Measurements from ENCODE around the gene PRKAG2.

Gene PRKAG2

DNA sequence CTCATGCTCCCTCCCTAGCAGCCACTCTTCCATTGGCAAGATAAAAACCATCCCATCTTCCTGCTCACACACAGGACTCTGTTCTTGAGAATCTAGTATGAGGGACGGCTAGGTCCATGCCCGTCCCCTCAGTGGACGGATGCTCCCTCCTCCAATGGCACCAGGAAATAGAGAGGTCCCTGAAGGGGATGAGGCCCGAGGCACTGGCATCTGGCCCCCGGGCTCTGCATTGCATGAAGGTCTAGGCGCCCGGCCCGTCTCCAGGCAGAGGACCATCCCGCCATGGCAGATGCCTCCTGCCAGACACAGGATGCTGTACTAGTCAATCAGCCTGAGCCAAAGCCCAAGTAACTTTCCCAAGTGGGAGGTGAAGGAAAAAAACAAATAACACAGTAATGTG, 15.0 kb downstream of the PRKAG2 start:
- no peak for FAIRE-seq
- DNase-seq (ENCODE audit: insufficient read length, low spot score) = no peak
- TF ChIP-seq POLR2A (IDR thresholded peaks at IDR 0.05; ENCODE audit: low read depth, low read length) = no peak

DNA sequence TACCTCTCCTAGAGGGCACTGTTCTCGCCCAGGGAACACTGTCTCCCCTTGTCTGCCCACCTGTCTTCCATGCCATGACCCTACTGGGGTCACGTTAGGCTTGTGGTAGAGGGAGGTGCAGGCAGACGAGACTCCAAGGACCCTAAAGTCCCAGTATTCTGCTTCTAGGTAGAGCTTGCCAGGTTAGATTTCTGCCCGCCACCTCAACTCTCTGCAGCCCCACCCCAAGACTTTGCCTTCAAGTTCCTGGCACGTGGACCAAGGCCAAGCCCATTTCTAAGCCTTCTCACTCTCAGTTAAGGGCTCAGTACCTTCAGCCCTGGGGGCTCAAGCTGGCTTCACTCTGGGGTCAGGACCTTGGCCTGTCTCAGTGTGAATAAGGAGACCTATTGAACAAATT, 16.1 kb downstream of the PRKAG2 start:
- no peak for TF ChIP-seq POLR2A (IDR thresholded peaks at IDR 0.05; ENCODE audit: low read depth, low read length)
- FAIRE-seq (no peak), DNase-seq (ENCODE audit: insufficient read length, low spot score) (no peak)

DNA sequence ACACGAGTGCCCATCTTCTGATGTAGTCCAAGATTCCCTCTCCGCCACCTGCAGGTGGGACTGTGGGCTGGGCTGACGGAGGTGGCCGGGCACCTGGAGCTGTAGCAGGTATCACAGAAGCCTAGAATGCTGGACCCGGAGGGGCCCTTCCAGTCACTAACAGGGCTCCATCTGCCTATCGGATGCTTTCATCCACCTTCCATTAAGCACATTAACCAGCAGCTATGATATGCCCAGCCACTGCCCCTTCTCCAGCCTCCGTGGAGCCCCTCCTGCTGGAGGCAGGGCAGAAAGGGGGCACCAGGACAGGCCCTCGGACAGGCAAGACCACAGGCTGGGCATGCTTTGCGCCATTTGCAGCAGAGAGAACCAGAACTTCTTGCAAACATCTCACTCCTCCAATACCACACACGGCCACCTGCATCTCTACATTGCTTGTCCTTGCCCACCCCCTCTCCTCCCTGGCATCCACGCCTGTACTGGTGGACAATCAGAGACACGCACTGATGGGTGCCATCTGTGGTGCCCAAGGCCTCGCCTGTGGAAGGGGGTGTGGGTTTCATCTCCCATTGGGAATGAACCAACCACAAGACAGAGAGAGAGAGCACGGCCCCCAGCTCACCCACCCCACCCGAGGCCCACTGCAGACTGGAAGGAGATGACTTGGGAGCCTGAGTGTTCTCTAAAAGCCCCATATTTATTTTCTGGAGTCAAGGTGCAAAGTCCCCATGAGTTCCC, 16.8 kb downstream of the PRKAG2 start:
- TF ChIP-seq POLR2A (IDR thresholded peaks at IDR 0.05; ENCODE audit: low read depth, low read length) = no peak
- DNase-seq (ENCODE audit: insufficient read length, low spot score) (no peak), FAIRE-seq (no peak)

GRCh38 chr7:151859111-151859947, 17.6 kb downstream of the PRKAG2 start:
- FAIRE-seq (no peak), DNase-seq (ENCODE audit: insufficient read length, low spot score) (no peak)
- no peak for TF ChIP-seq POLR2A (IDR thresholded peaks at IDR 0.05; ENCODE audit: low read depth, low read length)

DNA sequence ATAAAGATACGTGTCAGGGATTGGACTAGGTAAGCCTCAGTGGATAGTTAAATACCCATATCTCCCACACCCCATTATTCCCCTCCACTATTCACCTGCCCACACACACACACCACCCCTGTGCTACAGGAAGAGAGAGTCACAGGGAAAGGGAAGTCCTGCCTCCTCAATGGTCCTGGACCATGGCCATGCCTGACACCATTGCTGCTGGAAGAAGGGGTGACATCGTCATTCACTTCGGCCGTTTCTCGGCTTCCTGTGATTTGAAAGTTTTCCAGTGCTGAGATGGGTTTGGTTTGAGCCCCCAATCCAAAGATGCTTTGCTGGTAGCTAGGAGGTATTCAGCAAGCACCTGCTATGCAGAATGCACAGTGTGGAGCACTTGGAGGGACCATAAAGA, 18.5 kb downstream of the PRKAG2 start:
- DNase-seq (ENCODE audit: insufficient read length, low spot score) (no peak), FAIRE-seq (no peak)
- TF ChIP-seq POLR2A (IDR thresholded peaks at IDR 0.05; ENCODE audit: low read depth, low read length) = no peak

GRCh38 chr7:151857866-151858450, 19.0 kb downstream of the PRKAG2 start:
- no peak for FAIRE-seq
- no peak for TF ChIP-seq POLR2A (IDR thresholded peaks at IDR 0.05; ENCODE audit: low read depth, low read length)
- DNase-seq (ENCODE audit: insufficient read length, low spot score) = no peak

- FAIRE-seq (no peak), DNase-seq (ENCODE audit: insufficient read length, low spot score) (no peak)
- no peak for TF ChIP-seq POLR2A (IDR thresholded peaks at IDR 0.05; ENCODE audit: low read depth, low read length)
Measured at GRCh38 chr7:151857412-151857811, 19.5 kb downstream of the PRKAG2 start.

GRCh38 chr7:151856516-151856915, 20.4 kb downstream of the PRKAG2 start:
- DNase-seq (ENCODE audit: insufficient read length, low spot score) (no peak), FAIRE-seq (no peak)
- no peak for TF ChIP-seq POLR2A (IDR thresholded peaks at IDR 0.05; ENCODE audit: low read depth, low read length)

- DNase-seq (ENCODE audit: insufficient read length, low spot score) (no peak), FAIRE-seq (no peak)
- no peak for TF ChIP-seq POLR2A (IDR thresholded peaks at IDR 0.05; ENCODE audit: low read depth, low read length)
Measured at GRCh38 chr7:151856098-151856497, 20.8 kb downstream of the PRKAG2 start.

- no peak for TF ChIP-seq POLR2A (IDR thresholded peaks at IDR 0.05; ENCODE audit: low read depth, low read length)
- DNase-seq (ENCODE audit: insufficient read length, low spot score) (no peak), FAIRE-seq (no peak)
Measured at GRCh38 chr7:151854720-151855071, 22.2 kb downstream of the PRKAG2 start.

DNA sequence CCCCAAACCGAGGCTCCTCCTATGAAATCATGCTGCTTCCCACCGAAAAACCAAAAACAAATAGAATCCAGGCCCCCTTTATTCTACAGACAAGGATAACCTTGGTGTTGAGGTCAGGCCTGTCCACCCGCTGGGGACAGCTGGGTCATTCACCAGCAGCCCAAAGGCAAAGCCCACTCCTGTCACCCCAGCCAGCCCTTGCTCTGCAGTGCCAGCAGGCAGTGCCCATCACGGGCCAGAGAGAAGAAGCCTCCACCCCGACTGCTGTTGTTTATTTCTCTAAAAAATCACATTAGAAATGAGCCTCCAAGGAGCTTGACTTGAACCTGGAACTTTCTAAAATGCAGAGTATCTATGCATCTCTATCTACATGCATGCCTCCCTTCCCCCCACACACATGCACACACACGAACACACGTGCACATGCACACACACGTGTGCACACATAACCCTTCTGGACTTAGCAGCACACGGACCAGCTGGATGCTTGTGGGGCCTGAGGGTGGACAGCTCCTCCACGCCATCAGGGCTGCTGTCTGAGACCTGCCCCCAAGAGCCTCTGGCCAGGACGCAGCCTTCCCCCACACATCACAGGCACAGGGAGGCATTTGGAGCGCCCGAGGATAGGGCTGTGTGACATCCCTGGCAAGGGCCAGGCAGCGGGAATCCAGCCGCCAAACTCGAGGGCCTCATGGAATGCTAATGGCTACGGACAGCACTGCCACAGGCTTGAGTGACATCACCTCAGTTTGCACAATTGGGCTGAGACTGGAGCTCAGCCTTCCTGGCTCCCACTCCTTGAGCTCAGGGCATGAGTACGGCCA, 22.8 kb downstream of the PRKAG2 start:
- FAIRE-seq (no peak), DNase-seq (ENCODE audit: insufficient read length, low spot score) (no peak)
- TF ChIP-seq POLR2A (IDR thresholded peaks at IDR 0.05; ENCODE audit: low read depth, low read length) = no peak

DNA sequence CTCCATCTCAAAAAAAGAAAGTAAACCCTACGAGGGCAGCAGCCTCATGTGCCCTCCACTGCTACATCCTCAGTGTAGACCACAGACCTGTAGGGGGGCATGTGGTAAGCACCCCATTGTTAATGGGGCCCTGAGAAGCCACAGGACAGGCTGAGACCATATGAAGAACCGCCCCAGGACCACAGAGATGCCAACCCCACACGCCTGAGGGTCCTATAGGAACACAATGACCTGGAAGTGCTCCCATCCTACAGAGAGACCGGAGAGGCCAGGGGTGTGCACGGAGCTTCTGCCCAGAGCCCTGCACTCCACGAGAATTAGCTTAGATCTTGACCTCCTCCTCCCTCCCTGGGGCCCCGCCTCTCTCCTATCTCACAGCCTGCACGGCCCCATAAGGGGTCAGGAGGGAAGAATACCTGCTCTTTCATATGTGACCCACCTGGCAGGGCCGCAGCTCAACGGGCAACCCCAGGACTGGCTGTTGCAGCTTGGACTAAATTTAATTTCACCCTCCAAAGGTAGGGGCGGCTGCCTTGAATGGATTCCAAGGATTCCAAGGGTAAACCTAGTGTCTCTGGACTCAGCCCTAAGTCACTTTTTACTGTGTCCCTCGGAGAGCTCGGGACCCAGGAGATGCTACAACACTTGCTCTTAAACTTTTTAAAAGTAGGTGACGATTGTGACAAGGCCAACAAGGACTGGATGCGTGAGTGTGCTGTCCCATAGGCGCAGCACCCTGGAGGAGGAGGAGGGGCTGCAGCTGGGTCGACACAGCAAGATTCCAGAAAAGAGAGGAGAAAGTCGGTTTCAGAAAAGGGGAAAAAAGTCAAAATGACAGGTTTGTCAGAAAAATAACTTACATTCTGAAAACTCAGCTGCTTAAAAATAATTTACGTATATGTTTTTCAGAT, 24.2 kb downstream of the PRKAG2 start:
- FAIRE-seq (no peak), DNase-seq (ENCODE audit: insufficient read length, low spot score) (no peak)
- TF ChIP-seq POLR2A (IDR thresholded peaks at IDR 0.05; ENCODE audit: low read depth, low read length) = no peak

GRCh38 chr7:151851782-151852181, 25.1 kb downstream of the PRKAG2 start:
- no peak for TF ChIP-seq POLR2A (IDR thresholded peaks at IDR 0.05; ENCODE audit: low read depth, low read length)
- no peak for FAIRE-seq
- no peak for DNase-seq (ENCODE audit: insufficient read length, low spot score)

Data from H54 (cell line).